Measurements from ENCODE around the gene SYMPK.

GRCh38 chr19:45814166-45814780 lies 48.7 kb downstream of the SYMPK start:
- TF ChIP-seq ZNF837 (tag by site-specific recombination; IDR thresholded peaks at IDR 0.05) (no peak), ZNF335 (tag by site-specific recombination; conservative IDR thresholded peaks at IDR 0.05) (no peak), CTCF (tag by site-specific recombination; IDR thresholded peaks at IDR 0.05) (no peak), ZBTB1 (tag by site-specific recombination; IDR thresholded peaks at IDR 0.05) (no peak), BCL11A (tag by site-specific recombination; IDR thresholded peaks at IDR 0.05; ENCODE audit: low read depth) (no peak), ZFP3 (tag by site-specific recombination; IDR thresholded peaks at IDR 0.05; ENCODE audit: low read depth) (no peak), YY1 (tag by site-specific recombination; IDR thresholded peaks at IDR 0.05) (no peak)

All from HEK293 (cell line).